HG02588 (cell line): ENCODE data around the gene VIT.

ENCODE experiments used
- ATAC-seq: cut with Tn5 transposase; IDR thresholded peaks from one replicate; pipeline ENCODE4 v1.9.1; 2021; ENCODE audit warnings: mild to moderate bottlenecking, moderate library complexity; ENCODE audit not compliant: unreplicated experiment

The VIT gene

GRCh38 chr2:36854241-36854640 lies 157.7 kb downstream of the VIT start:
- no peak for ATAC-seq

- ATAC-seq, result no peak
These were observed 158.9 kb downstream of the VIT start for GRCh38 chr2:36855429-36855828.

GRCh38 chr2:36857713-36858112 lies 161.2 kb downstream of the VIT start:
- ATAC-seq, result no peak

GRCh38 chr2:36858551-36859365 lies 162.3 kb downstream of the VIT start:
- ATAC-seq, result no peak

- ATAC-seq, result no peak
These were observed 162.9 kb downstream of the VIT start for GRCh38 chr2:36859366-36859792.

GRCh38 chr2:36861896-36862295 lies 165.4 kb downstream of the VIT start:
- ATAC-seq, result no peak
